IMR-90 (cell line): Measurements from ENCODE around the gene LRRC4.

ENCODE experiments used
- CTCF ChIP-seq: conservative IDR thresholded peaks from 2 replicates; pipeline ENCODE4 v1.5.1; 2012; ENCODE audit warnings: mild to moderate bottlenecking, low read depth, low read length, improper control_type of control experiment
- POLR2A ChIP-seq: IDR thresholded peaks from 2 replicates; pipeline ENCODE4 v1.6.1; 2012; ENCODE audit warnings: mild to moderate bottlenecking, low read depth, low read length
- RAD21 ChIP-seq: IDR thresholded peaks from 2 replicates; pipeline ENCODE4 v1.6.1; 2012; ENCODE audit warnings: low read length, improper control_type of control experiment

- TF ChIP-seq POLR2A (no peak), RAD21 (no peak), CTCF (no peak)
Observed at GRCh38 chr7:128054511-128054910, 23.3 kb upstream of the LRRC4 start.
